ENCODE data around the gene FRMD4A.

The FRMD4A gene

GRCh38 chr10:13987446-13987845 lies 343.3 kb downstream of the FRMD4A start:
- H3K4me3 ChIP-seq (replicated peaks; ENCODE audit: insufficient read depth, low read length), result no peak overlapping the region
- no peaks in the 10 kb centered on the region for H3K27me3 ChIP-seq (ENCODE audit: insufficient read depth, poor library complexity, severe bottlenecking)
- no peak for DNase-seq (ENCODE audit: low read depth in 1 of 2, low spot score in 1 of 2)
- H3K27ac ChIP-seq (replicated peaks), result no peak overlapping the region
- TF ChIP-seq GABPA (IDR thresholded peaks at IDR 0.05; ENCODE audit: low read depth), result no peak
- TF ChIP-seq, protein P1, sequence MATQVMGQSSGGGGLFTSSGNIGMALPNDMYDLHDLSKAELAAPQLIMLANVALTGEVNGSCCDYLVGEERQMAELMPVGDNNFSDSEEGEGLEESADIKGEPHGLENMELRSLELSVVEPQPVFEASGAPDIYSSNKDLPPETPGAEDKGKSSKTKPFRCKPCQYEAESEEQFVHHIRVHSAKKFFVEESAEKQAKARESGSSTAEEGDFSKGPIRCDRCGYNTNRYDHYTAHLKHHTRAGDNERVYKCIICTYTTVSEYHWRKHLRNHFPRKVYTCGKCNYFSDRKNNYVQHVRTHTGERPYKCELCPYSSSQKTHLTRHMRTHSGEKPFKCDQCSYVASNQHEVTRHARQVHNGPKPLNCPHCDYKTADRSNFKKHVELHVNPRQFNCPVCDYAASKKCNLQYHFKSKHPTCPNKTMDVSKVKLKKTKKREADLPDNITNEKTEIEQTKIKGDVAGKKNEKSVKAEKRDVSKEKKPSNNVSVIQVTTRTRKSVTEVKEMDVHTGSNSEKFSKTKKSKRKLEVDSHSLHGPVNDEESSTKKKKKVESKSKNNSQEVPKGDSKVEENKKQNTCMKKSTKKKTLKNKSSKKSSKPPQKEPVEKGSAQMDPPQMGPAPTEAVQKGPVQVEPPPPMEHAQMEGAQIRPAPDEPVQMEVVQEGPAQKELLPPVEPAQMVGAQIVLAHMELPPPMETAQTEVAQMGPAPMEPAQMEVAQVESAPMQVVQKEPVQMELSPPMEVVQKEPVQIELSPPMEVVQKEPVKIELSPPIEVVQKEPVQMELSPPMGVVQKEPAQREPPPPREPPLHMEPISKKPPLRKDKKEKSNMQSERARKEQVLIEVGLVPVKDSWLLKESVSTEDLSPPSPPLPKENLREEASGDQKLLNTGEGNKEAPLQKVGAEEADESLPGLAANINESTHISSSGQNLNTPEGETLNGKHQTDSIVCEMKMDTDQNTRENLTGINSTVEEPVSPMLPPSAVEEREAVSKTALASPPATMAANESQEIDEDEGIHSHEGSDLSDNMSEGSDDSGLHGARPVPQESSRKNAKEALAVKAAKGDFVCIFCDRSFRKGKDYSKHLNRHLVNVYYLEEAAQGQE (IDR thresholded peaks at IDR 0.05; ENCODE audit: insufficient replicate concordance, low read depth), result no peak
- TF ChIP-seq POLR2AphosphoS5 (IDR thresholded peaks at IDR 0.05; ENCODE audit: low read depth), result no peak
- TF ChIP-seq SPI1 (IDR thresholded peaks at IDR 0.05; ENCODE audit: borderline replicate concordance, low read depth), result no peak
- no peak for TF ChIP-seq CTCF (IDR thresholded peaks at IDR 0.05; ENCODE audit: insufficient read depth, low read length)

- Histone ChIP-seq H3K4me3 (replicated peaks; ENCODE audit: insufficient read depth, low read length) (no peak overlapping the region), H3K27ac (replicated peaks) (no peak overlapping the region), H3K27me3 (ENCODE audit: insufficient read depth, poor library complexity, severe bottlenecking) (no peaks in the 10 kb centered on the region)
- TF ChIP-seq CTCF (IDR thresholded peaks at IDR 0.05; ENCODE audit: insufficient read depth, low read length) (no peak), POLR2AphosphoS5 (IDR thresholded peaks at IDR 0.05; ENCODE audit: low read depth) (no peak), GABPA (IDR thresholded peaks at IDR 0.05; ENCODE audit: low read depth) (no peak), SPI1 (IDR thresholded peaks at IDR 0.05; ENCODE audit: borderline replicate concordance, low read depth) (no peak)
- TF ChIP-seq, protein P1 (IDR thresholded peaks at IDR 0.05; ENCODE audit: insufficient replicate concordance, low read depth), result no peak
- no peak for DNase-seq (ENCODE audit: low read depth in 1 of 2, low spot score in 1 of 2)
Observed at GRCh38 chr10:13984647-13985155, 346.0 kb downstream of the FRMD4A start.

- no peak overlapping the region for H3K4me3 ChIP-seq (replicated peaks; ENCODE audit: insufficient read depth, low read length)
- no peak for DNase-seq (ENCODE audit: low read depth in 1 of 2, low spot score in 1 of 2)
- no peaks in the 10 kb centered on the region for H3K27me3 ChIP-seq (ENCODE audit: insufficient read depth, poor library complexity, severe bottlenecking)
- no peak overlapping the region for H3K27ac ChIP-seq (replicated peaks)
- TF ChIP-seq GABPA (IDR thresholded peaks at IDR 0.05; ENCODE audit: low read depth) (no peak), SPI1 (IDR thresholded peaks at IDR 0.05; ENCODE audit: borderline replicate concordance, low read depth) (no peak), POLR2AphosphoS5 (IDR thresholded peaks at IDR 0.05; ENCODE audit: low read depth) (no peak), CTCF (IDR thresholded peaks at IDR 0.05; ENCODE audit: insufficient read depth, low read length) (no peak)
- TF ChIP-seq, protein P1 (IDR thresholded peaks at IDR 0.05; ENCODE audit: insufficient replicate concordance, low read depth), result no peak
Observed at GRCh38 chr10:13983035-13983434, 347.7 kb downstream of the FRMD4A start.

Data from HL-60 (cell line).